GM03348 (cell line): ENCODE data around the gene INSRR.
A peak's percentile ranks its signal among the peaks of the same experiment; 100 is the strongest.

ENCODE experiments used
- DNase-seq: peaks from one replicate; pipeline ENCODE4 v3.0.0; 2012; ENCODE audit warnings: low spot score

INSRR gene

GRCh38 chr1:156826630-156827029, 32.3 kb downstream of the INSRR start:
- DNase-seq: peak; percentile 48

- DNase-seq: no peak
These were observed 35.6 kb downstream of the INSRR start for GRCh38 chr1:156823210-156823790.

- DNase-seq: no peak
These were observed 36.2 kb downstream of the INSRR start for GRCh38 chr1:156822680-156823079.

- DNase-seq: peak; percentile 75
These were observed 37.1 kb downstream of the INSRR start for GRCh38 chr1:156821801-156822200.

- no peak for DNase-seq
These were observed 42.2 kb downstream of the INSRR start, which contains the start of gene SH2D2A for GRCh38 chr1:156816561-156817328. SH2D2A (minus strand) TSS chr1:156816848; CDS start chr1:156816708, 140 bp downstream.

- no peak for DNase-seq
These were observed 42.9 kb downstream of the INSRR start for GRCh38 chr1:156815961-156816422.

GRCh38 chr1:156815307-156815826, 43.5 kb downstream of the INSRR start:
- peak; percentile 76 for DNase-seq

GRCh38 chr1:156814571-156815260, 44.2 kb downstream of the INSRR start:
- DNase-seq: no peak

- DNase-seq: peak; percentile 63
These were observed 45.0 kb downstream of the INSRR start for GRCh38 chr1:156813750-156814570.

- no peak for DNase-seq
These were observed 45.6 kb downstream of the INSRR start for GRCh38 chr1:156813298-156813697.

- DNase-seq: no peak
These were observed 46.5 kb downstream of the INSRR start for GRCh38 chr1:156812293-156812990.

GRCh38 chr1:156811168-156811567, 47.7 kb downstream of the INSRR start:
- no peak for DNase-seq

- no peak for DNase-seq
These were observed 49.1 kb downstream of the INSRR start for GRCh38 chr1:156809711-156810366.

GRCh38 chr1:156809281-156809680, 49.6 kb downstream of the INSRR start:
- no peak for DNase-seq

- no peak for DNase-seq
These were observed 50.5 kb downstream of the INSRR start for GRCh38 chr1:156808186-156809030.

- no peak for DNase-seq
These were observed 51.3 kb downstream of the INSRR start for GRCh38 chr1:156807627-156808026.

- DNase-seq: no peak
These were observed 52.1 kb downstream of the INSRR start for GRCh38 chr1:156806512-156807440.

GRCh38 chr1:156805766-156806511, 53.0 kb downstream of the INSRR start:
- peak; percentile 87 for DNase-seq
